H9 (cell line): Measurements from ENCODE around the gene WDHD1. TPM values are rescaled to one million over a fixed set of nuclear protein-coding genes. Genes with fewer than 3 reads are reported as not detected.
"Not testable (repeated sequence)": the region's sequence is repeated elsewhere in the genome, so short reads cannot be mapped to it uniquely, and the experiment has no call there.

ENCODE experiments used
- DNase-seq: peaks from one replicate; pipeline ENCODE4 v3.0.0-alpha.2; 2017
- H2AFZ ChIP-seq: one replicate; pipeline ENCODE4 v1.6.1; 2013; ENCODE audit warnings: mild to moderate bottlenecking, low read length, control low read depth, moderate library complexity
- H2AK5ac ChIP-seq: 2 replicates; pipeline ENCODE4 v1.6.1; 2013; ENCODE audit warnings: low read length, control low read depth, mixed read lengths; ENCODE audit not compliant: insufficient read length
- H2BK120ac ChIP-seq: one replicate; pipeline ENCODE4 v1.6.1; 2013; ENCODE audit warnings: low read depth, mild to moderate bottlenecking, low read length, control low read depth, inconsistent platforms; ENCODE audit not compliant: poor library complexity, severe bottlenecking
- H2BK12ac ChIP-seq: 2 replicates; pipeline ENCODE4 v1.6.1; 2013; ENCODE audit warnings: low read length, control low read depth, mixed read lengths, low read depth; ENCODE audit not compliant: insufficient read length
- H2BK15ac ChIP-seq: 2 replicates; pipeline ENCODE4 v1.6.1; 2013; ENCODE audit warnings: low read depth, low read length, control low read depth
- H2BK20ac ChIP-seq: one replicate; pipeline ENCODE4 v1.6.1; 2013; ENCODE audit warnings: low read depth, mild to moderate bottlenecking, low read length, control low read depth, inconsistent platforms; ENCODE audit not compliant: poor library complexity, severe bottlenecking
- H2BK5ac ChIP-seq: 2 replicates; pipeline ENCODE4 v1.6.1; 2013; ENCODE audit warnings: low read length, control low read depth, mixed read lengths; ENCODE audit not compliant: insufficient read length
- H3K14ac ChIP-seq: 2 replicates; pipeline ENCODE4 v1.6.1; 2013; ENCODE audit warnings: low read length, control low read depth; ENCODE audit not compliant: insufficient read depth
- H3K18ac ChIP-seq: 2 replicates; pipeline ENCODE4 v1.6.1; 2013; ENCODE audit warnings: low read depth, mild to moderate bottlenecking, mixed read lengths, low read length, control low read depth; ENCODE audit not compliant: insufficient read length
- H3K23ac ChIP-seq: 2 replicates; pipeline ENCODE4 v1.6.1; 2013; ENCODE audit warnings: low read length, control low read depth, mixed read lengths, low read depth; ENCODE audit not compliant: insufficient read length
- H3K23me2 ChIP-seq: 2 replicates; pipeline ENCODE4 v1.6.1; 2013; ENCODE audit warnings: low read depth, mild to moderate bottlenecking, mixed read lengths, low read length, control low read depth; ENCODE audit not compliant: insufficient read length, poor library complexity, severe bottlenecking
- H3K27ac ChIP-seq: 2 replicates; pipeline ENCODE4 v1.5.1; 2013; ENCODE audit warnings: low read length, control low read depth, mixed read lengths, low read depth; ENCODE audit not compliant: insufficient read length
- H3K27me3 ChIP-seq: 2 replicates; pipeline ENCODE4 v1.6.1; 2013; ENCODE audit warnings: low read length, control low read depth, inconsistent platforms; ENCODE audit not compliant: insufficient read depth
- H3K4ac ChIP-seq: 2 replicates; pipeline ENCODE4 v1.6.1; 2013; ENCODE audit warnings: low read depth, mild to moderate bottlenecking, control low read depth, inconsistent platforms, low read length, moderate library complexity
- H3K4me1 ChIP-seq: 2 replicates; pipeline ENCODE4 v1.6.1; 2013; ENCODE audit warnings: low read length, control low read depth, inconsistent platforms; ENCODE audit not compliant: insufficient read depth
- H3K4me2 ChIP-seq: 2 replicates; pipeline ENCODE4 v1.6.1; 2013; ENCODE audit warnings: low read length, control low read depth, mixed read lengths; ENCODE audit not compliant: insufficient read length, insufficient read depth
- H3K56ac ChIP-seq: 2 replicates; pipeline ENCODE4 v1.6.1; 2013; ENCODE audit warnings: low read depth, mild to moderate bottlenecking, mixed read lengths, low read length, control low read depth; ENCODE audit not compliant: insufficient read length
- H3K79me1 ChIP-seq: 2 replicates; pipeline ENCODE4 v1.6.1; 2013; ENCODE audit warnings: low read depth, mild to moderate bottlenecking, moderate library complexity, low read length, control low read depth, inconsistent platforms; ENCODE audit not compliant: insufficient read depth, poor library complexity, severe bottlenecking
- H3K79me2 ChIP-seq: 2 replicates; pipeline ENCODE4 v1.6.1; 2013; ENCODE audit warnings: low read length, control low read depth, inconsistent platforms; ENCODE audit not compliant: insufficient read depth
- H3K9ac ChIP-seq: 2 replicates; pipeline ENCODE4 v1.6.1; 2013; ENCODE audit warnings: low read length, control low read depth, mixed read lengths; ENCODE audit not compliant: insufficient read length; ENCODE audit errors: extremely low read depth
- H3K9me3 ChIP-seq: one replicate; pipeline ENCODE4 v1.6.1; 2013; ENCODE audit warnings: low read depth, low read length, inconsistent platforms; ENCODE audit not compliant: control insufficient read depth
- H3T11ph ChIP-seq: one replicate; pipeline ENCODE4 v1.6.1; 2013; ENCODE audit warnings: mild to moderate bottlenecking, low read length, control low read depth, inconsistent platforms
- H4K20me1 ChIP-seq: one replicate; pipeline ENCODE4 v1.6.1; 2013; ENCODE audit not compliant: control insufficient read depth, insufficient read length, insufficient read depth
- H4K5ac ChIP-seq: 2 replicates; pipeline ENCODE4 v1.6.1; 2013; ENCODE audit warnings: low read depth, mild to moderate bottlenecking, mixed read lengths, low read length, control low read depth; ENCODE audit not compliant: insufficient read length
- H4K8ac ChIP-seq: replicated peaks from 2 replicates; pipeline ENCODE4 v1.6.1; 2013; ENCODE audit warnings: low read length, control low read depth, mixed read lengths, low read depth; ENCODE audit not compliant: insufficient read length
- H4K91ac ChIP-seq: 2 replicates; pipeline ENCODE4 v1.6.1; 2013; ENCODE audit warnings: low read depth, mild to moderate bottlenecking, moderate library complexity, mixed read lengths, low read length, control low read depth; ENCODE audit not compliant: insufficient read length
- H3K27ac Mint-ChIP-seq, 3 experiments: 2 replicates in 2 of 3; 3 replicates in 1 of 3; pipeline ENCODE4 v1.8.0; 2020 to 2021; ENCODE audit warnings: mixed read lengths in 3 of 3, mild to moderate bottlenecking in 1 of 3, moderate library complexity in 1 of 3
- H3K27me3 Mint-ChIP-seq: 2 replicates; pipeline ENCODE4 v1.8.0; 2021; ENCODE audit warnings: low read depth, mild to moderate bottlenecking, moderate library complexity, mixed read lengths
- H3K36me3 Mint-ChIP-seq, 3 experiments: 2 replicates in 2 of 3; 3 replicates in 1 of 3; pipeline ENCODE4 v1.8.0; 2020 to 2021; ENCODE audit warnings: low read depth in 3 of 3, mixed read lengths in 3 of 3; ENCODE audit not compliant: insufficient read depth in 1 of 3
- H3K4me1 Mint-ChIP-seq, 2 experiments: 2 replicates each; pipeline ENCODE4 v1.8.0; 2020; ENCODE audit warnings: mixed read lengths in 2 of 2
- H3K4me3 Mint-ChIP-seq, 2 experiments: 2 replicates in 1 of 2; 3 replicates in 1 of 2; pipeline ENCODE4 v1.8.0; 2020 to 2021; ENCODE audit warnings: mild to moderate bottlenecking in 2 of 2, mixed read lengths in 2 of 2, moderate library complexity in 1 of 2
- H3K9me3 Mint-ChIP-seq, 2 experiments: 2 replicates in 1 of 2; 3 replicates in 1 of 2; pipeline ENCODE4 v1.8.0; 2020; ENCODE audit warnings: mild to moderate bottlenecking in 2 of 2, mixed read lengths in 2 of 2, moderate library complexity in 1 of 2
- WGBS: extraction: QIAGEN DNeasy Blood & Tissue Kit; methylation state at CpG from one replicate; pipeline ENCODE4 v1.1.7; 2013; ENCODE audit warnings: missing lambda C conversion rate, low lambda C conversion rate, mixed read lengths; ENCODE audit not compliant: insufficient read length; ENCODE audit errors: extremely low coverage; 5-methylcytosine and 5-hydroxymethylcytosine counted together
- total RNA-seq: library from RNA; stranded (reverse); gene quantifications from 2 replicates; pipeline ENCODE4 v1.2.1, GENCODE V29; 2021
- TF ChIP-seq, protein P1 (sequence below): fragments of 200-600 bp; sonication (generic); conservative IDR thresholded peaks from 3 replicates; pipeline ENCODE4 v1.8.0; 2021; ENCODE audit warnings: antibody characterized with exemption, mild to moderate bottlenecking

The WDHD1 gene
- total RNA-seq, 1 experiment from 2014 or later = 93.7 TPM

DNA sequence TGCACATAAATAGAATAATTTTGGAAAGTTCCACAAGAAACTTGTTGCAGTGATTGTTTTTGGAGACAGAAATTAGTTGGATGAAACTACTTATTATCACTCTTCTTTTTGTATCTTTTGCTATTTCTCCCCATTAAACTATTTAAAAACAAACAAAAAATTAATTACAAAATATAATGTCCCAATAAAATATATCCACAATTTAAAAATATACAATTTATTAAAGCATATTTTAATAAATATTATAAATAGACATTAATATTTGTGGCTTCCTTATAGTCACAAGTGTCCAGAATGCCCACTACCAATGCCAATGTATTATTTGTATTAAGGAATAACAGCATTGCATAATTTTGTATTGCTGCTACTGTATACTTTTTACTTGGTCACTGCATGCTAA is 71.8 kb downstream of the WDHD1 start:
- Histone ChIP-seq H3T11ph (no peak overlapping the region), H3K23ac (no peak overlapping the region), H2BK12ac (no peak overlapping the region), H3K18ac (no peak overlapping the region), H4K8ac (no peak overlapping the region), H2BK15ac (no peak overlapping the region), H2BK120ac (no peak overlapping the region), H3K9ac (no peak overlapping the region), H3K4ac (no peak overlapping the region), H3K9me3 (no peaks in the 10 kb centered on the region), H3K4me1 (no peaks in the 10 kb centered on the region), H4K20me1 (no peaks in the 10 kb centered on the region), H3K23me2 (no peaks in the 10 kb centered on the region), H3K4me2 (no peak overlapping the region), H4K5ac (no peak overlapping the region), H3K14ac (no peak overlapping the region), H3K27me3 (no peaks in the 10 kb centered on the region), H2AK5ac (no peak overlapping the region), H2BK20ac (no peak overlapping the region), H2AFZ (no peak overlapping the region), H3K79me1 (no peaks in the 10 kb centered on the region), H4K91ac (no peak overlapping the region), H3K27ac (no peak overlapping the region), H3K79me2 (no peaks in the 10 kb centered on the region), H2BK5ac (no peak overlapping the region), H3K56ac (no peak overlapping the region)
- H3K4me3 Mint-ChIP-seq = no peak overlapping the region
- no peaks in the 10 kb centered on the region for H3K27me3 Mint-ChIP-seq
- TF ChIP-seq, protein P1, sequence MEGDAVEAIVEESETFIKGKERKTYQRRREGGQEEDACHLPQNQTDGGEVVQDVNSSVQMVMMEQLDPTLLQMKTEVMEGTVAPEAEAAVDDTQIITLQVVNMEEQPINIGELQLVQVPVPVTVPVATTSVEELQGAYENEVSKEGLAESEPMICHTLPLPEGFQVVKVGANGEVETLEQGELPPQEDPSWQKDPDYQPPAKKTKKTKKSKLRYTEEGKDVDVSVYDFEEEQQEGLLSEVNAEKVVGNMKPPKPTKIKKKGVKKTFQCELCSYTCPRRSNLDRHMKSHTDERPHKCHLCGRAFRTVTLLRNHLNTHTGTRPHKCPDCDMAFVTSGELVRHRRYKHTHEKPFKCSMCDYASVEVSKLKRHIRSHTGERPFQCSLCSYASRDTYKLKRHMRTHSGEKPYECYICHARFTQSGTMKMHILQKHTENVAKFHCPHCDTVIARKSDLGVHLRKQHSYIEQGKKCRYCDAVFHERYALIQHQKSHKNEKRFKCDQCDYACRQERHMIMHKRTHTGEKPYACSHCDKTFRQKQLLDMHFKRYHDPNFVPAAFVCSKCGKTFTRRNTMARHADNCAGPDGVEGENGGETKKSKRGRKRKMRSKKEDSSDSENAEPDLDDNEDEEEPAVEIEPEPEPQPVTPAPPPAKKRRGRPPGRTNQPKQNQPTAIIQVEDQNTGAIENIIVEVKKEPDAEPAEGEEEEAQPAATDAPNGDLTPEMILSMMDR = no peak
- H3K36me3 Mint-ChIP-seq = peaks cover 28 to 87% (median 85%) of the 10 kb centered on the region in 3 experiments
- no peaks in the 10 kb centered on the region for H3K4me1 Mint-ChIP-seq
- no peak for DNase-seq
- H3K9me3 Mint-ChIP-seq = peaks cover 0 to 3% of the 10 kb centered on the region in 2 experiments; a peak in 2 of 5 replicates
- no peak overlapping the region for H3K27ac Mint-ChIP-seq

DNA sequence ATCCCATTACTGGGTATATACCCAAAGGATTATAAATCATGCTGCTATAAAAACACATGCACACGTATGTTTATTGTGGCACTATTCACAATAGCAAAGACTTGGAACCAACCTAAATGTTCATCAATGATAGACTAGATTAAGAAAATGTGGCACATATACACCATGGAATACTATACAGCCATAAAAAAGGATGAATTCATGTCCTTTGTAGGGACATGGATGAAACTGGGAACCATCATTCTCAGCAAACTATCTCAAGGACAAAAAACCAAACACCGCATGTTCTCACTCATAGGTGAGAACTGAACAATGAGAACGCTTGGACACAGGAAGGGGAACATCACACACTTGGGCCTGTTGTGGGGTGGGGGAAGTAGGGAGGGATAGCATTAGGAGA is 73.3 kb downstream of the WDHD1 start:
- not testable (repeated sequence) for H3K27ac ChIP-seq, H4K20me1 ChIP-seq, H3K23me2 ChIP-seq, H2AK5ac ChIP-seq, H3K27me3 Mint-ChIP-seq, H2BK15ac ChIP-seq, H3K9me3 ChIP-seq, H4K5ac ChIP-seq, H3K79me1 ChIP-seq, H2BK12ac ChIP-seq, H3K4me3 Mint-ChIP-seq, H2BK5ac ChIP-seq, H3K18ac ChIP-seq, H3K27me3 ChIP-seq, H3K79me2 ChIP-seq, H3T11ph ChIP-seq, H3K4ac ChIP-seq, H2BK120ac ChIP-seq, DNase-seq, H3K4me1 Mint-ChIP-seq, H3K27ac Mint-ChIP-seq, H3K9ac ChIP-seq, H4K91ac ChIP-seq, H3K14ac ChIP-seq, H4K8ac ChIP-seq, H3K56ac ChIP-seq, H3K4me2 ChIP-seq, H3K4me1 ChIP-seq, H2AFZ ChIP-seq, H3K23ac ChIP-seq, H2BK20ac ChIP-seq
- H3K36me3 Mint-ChIP-seq = peaks cover 41 to 89% (median 87%) of the 10 kb centered on the region in 3 experiments
- peaks cover 14 to 16% of the 10 kb centered on the region in 2 experiments for H3K9me3 Mint-ChIP-seq
- no CpG with 5 or more reads among the region's 3 CpGs for WGBS
